Stimulated activated CD4-positive, alpha-beta T cell treated with anti-CD3 and anti-CD28 coated beads, TNF-alpha, amount 100 ng/mL, for 48 hours (primary cell): Measurements from ENCODE around the gene SP9.
A peak's percentile ranks its signal among the peaks of the same experiment; 100 is the strongest.

ENCODE experiments used
- DNase-seq, 3 donors: peaks; one replicate each; pipeline ENCODE4 v3.0.0-alpha.2; 2020; ENCODE audit warnings: low read depth in 3 of 3

Gene SP9

DNA sequence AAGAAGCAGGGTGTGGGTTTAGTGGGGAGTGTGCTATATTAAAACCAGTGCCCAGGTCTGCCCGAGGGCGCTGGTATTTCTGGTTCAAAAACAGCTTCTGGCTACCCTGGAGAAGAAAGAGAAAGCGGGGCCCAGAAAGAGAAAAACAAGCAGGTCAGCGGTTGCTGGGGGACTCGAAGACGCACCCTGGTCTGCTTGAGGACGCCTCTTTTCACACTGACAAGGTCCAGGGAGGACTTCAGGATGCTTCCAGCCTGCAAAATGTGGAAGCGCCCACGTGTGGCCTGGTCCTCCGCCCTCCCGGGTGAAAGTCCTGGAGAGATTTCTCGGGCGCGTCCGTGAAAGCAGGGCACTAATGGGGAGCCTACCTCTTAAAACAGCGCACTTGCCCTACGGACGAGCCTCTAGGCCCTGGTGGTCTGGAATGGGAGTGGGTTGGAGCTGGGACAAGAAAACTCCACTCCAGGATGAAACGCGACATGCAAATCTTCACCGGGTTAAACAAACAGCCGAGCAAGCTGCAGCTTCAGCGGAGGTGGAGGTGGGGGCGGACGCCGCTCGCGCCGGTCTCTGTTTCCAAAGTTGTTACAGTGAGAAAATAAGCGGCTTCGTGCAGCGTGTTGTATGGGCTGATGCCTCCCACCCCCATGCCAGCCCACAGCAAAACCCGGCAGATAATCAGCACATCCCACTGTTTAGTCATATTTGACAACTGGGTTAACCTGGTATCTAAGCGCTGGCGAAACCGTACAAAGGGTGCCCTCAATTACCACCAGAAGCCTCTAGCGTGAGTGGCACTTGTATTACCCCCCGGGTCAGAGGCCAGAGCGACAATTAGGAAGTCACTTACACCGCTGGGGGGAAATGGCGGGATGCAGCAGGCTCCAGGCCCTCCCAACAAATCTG lies 1.1 kb upstream of the SP9 start:
- DNase-seq = no peak

- no peak for DNase-seq
These were observed 457 bp upstream of the SP9 start for GRCh38 chr2:174334278-174334715.

DNA sequence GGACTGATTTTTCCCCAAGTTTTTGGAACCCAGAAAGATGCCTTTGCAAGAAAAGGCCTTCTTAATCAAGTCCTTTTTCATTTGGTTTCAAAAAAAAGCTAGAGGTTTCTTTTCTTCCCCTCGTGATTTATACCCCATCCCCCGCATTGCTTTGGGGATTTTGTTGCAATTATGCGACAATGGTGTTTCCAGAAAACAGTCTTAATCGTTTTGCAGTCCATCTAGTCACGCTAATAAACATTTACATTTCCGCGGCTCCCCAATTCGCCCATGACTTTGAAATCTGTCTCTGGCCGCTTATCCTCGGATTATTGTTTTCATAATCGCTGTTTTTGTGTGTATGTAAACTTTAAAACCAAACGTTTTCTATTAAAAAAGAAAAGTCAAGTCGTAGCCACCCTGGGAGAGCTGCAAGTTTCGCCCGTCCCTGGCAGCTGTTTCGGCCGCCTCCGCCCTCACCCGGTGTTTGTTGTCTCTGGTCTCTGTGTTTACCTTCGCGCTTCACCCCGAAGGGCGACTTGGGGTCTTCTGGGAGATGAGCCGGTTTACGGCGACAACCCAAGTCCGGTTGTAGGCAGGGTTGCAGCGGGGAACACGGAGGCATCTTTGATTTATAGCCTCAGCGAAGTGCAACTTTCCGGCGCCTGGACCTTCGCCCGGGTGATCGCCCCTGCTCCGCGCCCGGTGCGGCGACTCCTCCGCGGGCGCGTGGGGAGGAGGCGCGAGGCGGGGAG lies 667 bp downstream of the SP9 start:
- no peak for DNase-seq

DNA sequence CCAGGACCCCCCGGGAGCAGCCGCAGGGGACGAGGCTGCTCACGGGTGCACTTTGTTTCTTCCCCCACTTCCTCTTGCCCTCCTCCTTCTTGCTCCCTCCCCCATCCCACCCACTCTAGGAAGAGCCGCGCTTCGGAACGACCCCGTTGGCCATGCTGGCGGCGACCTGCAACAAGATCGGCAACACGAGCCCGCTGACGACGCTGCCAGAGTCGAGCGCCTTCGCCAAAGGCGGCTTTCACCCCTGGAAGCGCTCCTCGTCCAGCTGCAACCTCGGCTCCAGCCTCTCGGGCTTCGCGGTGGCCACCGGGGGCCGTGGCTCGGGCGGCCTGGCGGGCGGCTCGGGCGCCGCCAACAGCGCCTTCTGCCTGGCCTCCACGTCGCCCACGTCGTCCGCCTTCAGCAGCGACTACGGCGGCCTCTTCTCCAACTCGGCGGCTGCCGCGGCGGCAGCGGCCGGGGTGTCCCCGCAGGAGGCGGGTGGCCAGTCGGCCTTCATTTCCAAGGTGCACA lies 1.3 kb downstream of the SP9 start:
- DNase-seq = no peak

GRCh38 chr2:174336501-174337336 lies 2.0 kb downstream of the SP9 start:
- DNase-seq = no peak

DNA sequence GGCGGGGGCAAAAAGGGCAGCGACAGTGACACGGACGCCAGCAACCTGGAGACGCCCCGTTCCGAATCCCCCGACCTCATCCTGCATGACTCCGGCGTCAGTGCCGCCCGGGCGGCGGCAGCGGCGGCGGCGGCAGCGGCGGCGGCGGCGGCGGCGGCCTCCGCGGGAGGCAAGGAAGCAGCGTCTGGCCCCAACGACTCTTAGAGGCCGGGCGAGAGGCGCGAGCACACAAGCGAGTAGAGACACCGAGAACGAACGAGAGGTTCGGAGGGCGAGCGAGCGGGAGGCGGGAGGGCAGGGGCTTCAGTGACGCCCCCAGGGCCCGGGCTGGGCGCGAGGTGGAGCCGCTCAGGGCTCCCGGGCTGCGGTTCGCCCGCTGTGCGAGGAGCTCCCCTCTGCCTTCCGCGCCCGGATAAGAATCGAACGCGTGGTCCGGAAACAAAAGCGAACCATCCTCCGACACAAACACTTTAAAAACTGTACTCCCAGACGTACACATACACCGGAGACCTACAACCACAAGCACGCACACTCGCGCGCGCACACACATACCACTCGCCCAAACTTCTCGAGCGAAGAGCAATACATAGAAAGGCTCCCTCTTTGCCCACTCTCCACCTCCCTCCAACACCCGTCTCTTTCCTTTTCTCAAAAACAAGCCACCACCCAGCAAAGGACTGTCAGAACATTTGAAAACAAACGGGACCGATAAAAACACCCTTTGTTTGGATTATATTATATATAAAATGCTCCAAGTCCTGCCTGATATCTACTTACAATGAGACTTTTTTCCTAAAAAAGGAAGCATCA lies 2.8 kb downstream of the SP9 start:
- DNase-seq = no peak

DNA sequence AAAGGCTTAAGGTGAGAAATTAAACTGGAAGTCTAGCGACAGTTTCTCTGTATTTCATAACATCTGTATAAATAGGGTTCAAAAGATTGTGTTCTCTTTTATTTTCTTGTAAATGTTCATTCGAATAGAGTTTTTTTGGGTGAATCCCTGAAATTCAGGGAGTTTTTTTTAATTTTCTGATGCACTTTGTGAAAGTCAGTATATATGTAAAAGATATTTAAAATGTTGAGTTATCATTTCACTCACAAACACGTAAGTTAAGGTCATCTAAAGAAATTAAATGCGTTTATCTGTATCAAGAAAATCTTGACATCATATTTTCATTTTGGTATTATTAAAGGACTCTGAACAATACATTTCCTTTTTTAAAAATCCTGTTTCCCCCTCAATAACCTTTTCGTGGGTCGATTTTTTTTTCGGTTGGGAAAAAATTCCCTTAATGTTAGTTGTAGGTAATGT lies 3.4 kb downstream of the SP9 start:
- DNase-seq = no peak

DNA sequence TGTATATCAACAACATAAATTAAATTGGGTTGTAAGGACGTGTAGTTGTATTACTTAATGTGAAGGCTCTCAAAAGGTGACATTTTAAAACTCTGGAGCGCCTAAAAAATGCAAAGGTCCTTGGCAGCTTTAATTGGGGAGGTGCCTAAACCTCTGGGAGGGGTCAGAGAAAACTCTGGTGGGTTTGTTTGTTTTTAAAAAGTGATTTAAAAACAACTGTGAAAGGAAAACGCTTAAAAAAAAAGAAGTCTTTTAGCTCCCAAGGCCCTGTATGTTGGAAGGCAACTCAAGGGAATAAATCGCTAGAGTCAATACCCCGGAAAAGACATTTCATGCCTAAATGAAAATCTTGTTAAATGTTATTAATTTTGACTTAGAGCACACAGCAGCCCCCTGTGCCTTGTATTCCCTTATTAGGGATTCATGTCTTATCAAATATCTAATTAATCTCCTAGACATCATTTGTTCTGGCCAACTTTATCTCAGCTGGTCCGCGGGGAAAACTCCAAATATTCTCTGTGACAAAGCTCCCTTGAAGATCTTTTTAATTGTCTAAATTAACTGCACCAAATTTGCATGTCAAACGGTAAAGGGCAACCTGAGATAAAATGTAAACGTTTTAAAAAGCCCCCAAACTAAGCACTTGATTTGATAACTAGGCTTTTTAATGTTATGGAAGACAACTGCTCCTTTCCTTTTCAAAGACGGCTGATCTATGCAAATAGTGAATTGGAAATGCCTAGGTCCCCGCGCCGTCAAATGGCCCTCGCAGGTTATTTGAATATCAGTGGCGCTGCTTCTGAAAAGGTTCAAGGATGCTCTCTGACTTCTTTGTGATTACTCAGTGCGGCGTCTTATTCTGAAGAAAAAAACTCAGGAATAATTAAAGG lies 4.2 kb downstream of the SP9 start:
- DNase-seq = no peak

GRCh38 chr2:174339561-174340399 lies 5.0 kb downstream of the SP9 start:
- no peak for DNase-seq

- no peak for DNase-seq
These were observed 5.9 kb downstream of the SP9 start for GRCh38 chr2:174340400-174341292.

GRCh38 chr2:174341293-174341994 lies 6.7 kb downstream of the SP9 start:
- DNase-seq = peak; percentile 76 to 83 (median 81)

GRCh38 chr2:174341995-174342685 lies 7.4 kb downstream of the SP9 start:
- DNase-seq = no peak

GRCh38 chr2:174342686-174343342 lies 8.1 kb downstream of the SP9 start:
- DNase-seq = no peak

DNA sequence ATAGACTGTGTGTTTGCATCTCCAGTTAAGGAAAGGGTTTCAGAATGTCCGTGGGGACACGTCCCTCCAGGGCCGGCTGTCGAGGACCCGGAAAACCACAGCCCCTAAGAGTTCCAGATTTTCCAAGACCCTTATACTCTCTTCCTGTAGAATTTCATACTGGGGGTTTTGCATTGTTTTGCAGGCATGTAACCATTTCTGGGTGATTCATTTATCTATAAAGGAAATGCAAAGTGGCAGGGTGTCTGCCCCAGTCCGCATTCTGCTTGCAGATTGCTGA lies 8.5 kb downstream of the SP9 start:
- no peak for DNase-seq

- no peak for DNase-seq
These were observed 9.1 kb downstream of the SP9 start for GRCh38 chr2:174343623-174344455.
